Erythroblast (primary cell): Measurements from ENCODE around the gene ARV1.

Source experiments
- GATA1 ChIP-seq: IDR thresholded peaks from 2 replicates; pipeline ENCODE4 v1.6.1; 2011; ENCODE audit warnings: low read depth, mild to moderate bottlenecking, control low read depth, low read length, moderate library complexity
- POLR2A ChIP-seq: IDR thresholded peaks from 2 replicates; pipeline ENCODE4 v1.6.1; 2011; ENCODE audit warnings: mild to moderate bottlenecking, low read length

GRCh38 chr1:231026576-231026975 lies 47.7 kb downstream of the ARV1 start:
- TF ChIP-seq POLR2A (no peak), GATA1 (no peak)
